ENCODE data around the gene PGM2.

- TF ChIP-seq POLR2AphosphoS5 (IDR thresholded peaks at IDR 0.05) (no peak), POLR2A (IDR thresholded peaks at IDR 0.05) (no peak), CTCF (IDR thresholded peaks at IDR 0.05) (no peak)
Observed at GRCh38 chr4:37876156-37876555, 49.7 kb downstream of the PGM2 start.
